Measurements from ENCODE around the gene HAPLN3.

HAPLN3 gene

GRCh38 chr15:88873786-88874185 lies 21.6 kb downstream of the HAPLN3 start:
- H3K9me3 Mint-ChIP-seq: no peaks in the 10 kb centered on the region
- no peak for DNase-seq (ENCODE audit: low spot score)
- H3K27ac Mint-ChIP-seq: no peak overlapping the region
- H3K27me3 Mint-ChIP-seq (ENCODE audit: low read depth): no peaks in the 10 kb centered on the region
- no peak overlapping the region for H3K4me3 Mint-ChIP-seq
- peaks cover 10% of the 10 kb centered on the region for H3K36me3 Mint-ChIP-seq (ENCODE audit: low read depth)
- no peaks in the 10 kb centered on the region for H3K4me1 Mint-ChIP-seq (ENCODE audit: low read depth)

- Mint-ChIP-seq H3K4me3 (no peak overlapping the region), H3K4me1 (ENCODE audit: low read depth) (no peaks in the 10 kb centered on the region), H3K27me3 (ENCODE audit: low read depth) (no peaks in the 10 kb centered on the region), H3K36me3 (ENCODE audit: low read depth) (peaks cover 10% of the 10 kb centered on the region), H3K9me3 (no peaks in the 10 kb centered on the region), H3K27ac (no peak overlapping the region)
- no peak for DNase-seq (ENCODE audit: low spot score)
Observed at GRCh38 chr15:88872706-88873105, 22.6 kb downstream of the HAPLN3 start.

- H3K27me3 Mint-ChIP-seq (ENCODE audit: low read depth): no peaks in the 10 kb centered on the region
- H3K27ac Mint-ChIP-seq: no peak overlapping the region
- DNase-seq (ENCODE audit: low spot score): no peak
- H3K4me3 Mint-ChIP-seq: no peak overlapping the region
- H3K36me3 Mint-ChIP-seq (ENCODE audit: low read depth): peaks cover 10% of the 10 kb centered on the region
- H3K9me3 Mint-ChIP-seq: no peaks in the 10 kb centered on the region
- H3K4me1 Mint-ChIP-seq (ENCODE audit: low read depth): no peaks in the 10 kb centered on the region
Observed at GRCh38 chr15:88872106-88872505, 23.2 kb downstream of the HAPLN3 start.

DNA sequence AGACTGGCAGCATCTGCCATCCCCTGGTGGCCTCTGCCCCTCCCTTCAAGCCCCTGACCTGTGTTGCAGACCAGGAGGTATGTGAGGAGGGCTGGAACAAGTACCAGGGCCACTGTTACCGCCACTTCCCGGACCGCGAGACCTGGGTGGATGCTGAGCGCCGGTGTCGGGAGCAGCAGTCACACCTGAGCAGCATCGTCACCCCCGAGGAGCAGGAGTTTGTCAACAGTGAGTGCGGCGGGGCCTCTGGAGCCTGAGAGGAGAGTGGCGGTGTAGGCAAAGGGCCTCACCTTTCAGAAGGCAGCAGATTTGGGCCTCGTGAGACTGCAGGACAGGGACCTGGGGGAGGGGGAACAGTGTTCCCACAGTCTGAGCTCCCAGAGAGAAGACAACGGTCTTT lies 24.0 kb downstream of the HAPLN3 start:
- Mint-ChIP-seq H3K36me3 (ENCODE audit: low read depth) (peaks cover 7% of the 10 kb centered on the region), H3K27ac (no peak overlapping the region), H3K9me3 (no peaks in the 10 kb centered on the region), H3K27me3 (ENCODE audit: low read depth) (no peaks in the 10 kb centered on the region), H3K4me1 (ENCODE audit: low read depth) (no peaks in the 10 kb centered on the region), H3K4me3 (no peak overlapping the region)
- DNase-seq (ENCODE audit: low spot score): no peak

- Mint-ChIP-seq H3K4me1 (ENCODE audit: low read depth) (no peaks in the 10 kb centered on the region), H3K27me3 (ENCODE audit: low read depth) (no peaks in the 10 kb centered on the region), H3K36me3 (ENCODE audit: low read depth) (no peaks in the 10 kb centered on the region), H3K4me3 (no peak overlapping the region), H3K27ac (no peak overlapping the region), H3K9me3 (no peaks in the 10 kb centered on the region)
- no peak for DNase-seq (ENCODE audit: low spot score)
Observed at GRCh38 chr15:88866295-88866881, 29.0 kb downstream of the HAPLN3 start.

- Mint-ChIP-seq H3K27ac (no peak overlapping the region), H3K9me3 (no peaks in the 10 kb centered on the region), H3K4me1 (ENCODE audit: low read depth) (no peaks in the 10 kb centered on the region), H3K27me3 (ENCODE audit: low read depth) (no peaks in the 10 kb centered on the region), H3K36me3 (ENCODE audit: low read depth) (no peaks in the 10 kb centered on the region), H3K4me3 (no peak overlapping the region)
- no peak for DNase-seq (ENCODE audit: low spot score)
Observed at GRCh38 chr15:88865498-88866099, 29.7 kb downstream of the HAPLN3 start.

DNA sequence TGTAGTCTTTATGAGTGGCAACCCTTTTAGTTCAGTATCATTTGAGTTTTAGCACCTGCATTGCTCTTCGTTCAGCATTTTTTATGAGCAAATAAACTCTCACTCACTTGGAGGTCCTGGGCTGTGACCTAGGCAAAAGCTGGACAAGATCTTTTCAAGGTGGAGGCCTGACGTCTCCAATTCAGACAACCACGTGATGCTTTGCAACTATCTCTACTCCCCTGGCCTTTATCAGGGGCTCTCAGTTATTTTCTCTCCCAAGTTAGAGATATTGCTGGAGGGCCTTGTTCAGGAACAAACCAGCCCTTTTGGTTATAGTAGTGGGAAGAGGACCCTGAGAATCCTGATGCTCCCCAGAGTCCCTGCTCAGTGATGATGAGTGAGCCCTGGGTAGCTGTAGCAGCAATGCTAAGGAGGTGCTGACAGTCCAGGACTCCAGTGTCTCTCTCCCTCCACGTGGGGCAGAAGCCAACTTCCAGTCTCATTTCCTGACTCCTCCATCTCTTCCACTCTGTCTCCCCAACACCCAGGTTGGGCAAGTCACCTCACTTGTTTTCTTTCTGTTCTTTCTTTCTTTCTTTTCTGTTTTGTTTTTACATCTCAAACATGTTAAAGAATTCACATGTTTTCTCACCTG lies 30.4 kb downstream of the HAPLN3 start:
- no peaks in the 10 kb centered on the region for H3K27me3 Mint-ChIP-seq (ENCODE audit: low read depth)
- no peak overlapping the region for H3K27ac Mint-ChIP-seq
- no peak for DNase-seq (ENCODE audit: low spot score)
- no peak overlapping the region for H3K4me3 Mint-ChIP-seq
- H3K9me3 Mint-ChIP-seq: no peaks in the 10 kb centered on the region
- H3K4me1 Mint-ChIP-seq (ENCODE audit: low read depth): no peaks in the 10 kb centered on the region
- H3K36me3 Mint-ChIP-seq (ENCODE audit: low read depth): no peaks in the 10 kb centered on the region

DNA sequence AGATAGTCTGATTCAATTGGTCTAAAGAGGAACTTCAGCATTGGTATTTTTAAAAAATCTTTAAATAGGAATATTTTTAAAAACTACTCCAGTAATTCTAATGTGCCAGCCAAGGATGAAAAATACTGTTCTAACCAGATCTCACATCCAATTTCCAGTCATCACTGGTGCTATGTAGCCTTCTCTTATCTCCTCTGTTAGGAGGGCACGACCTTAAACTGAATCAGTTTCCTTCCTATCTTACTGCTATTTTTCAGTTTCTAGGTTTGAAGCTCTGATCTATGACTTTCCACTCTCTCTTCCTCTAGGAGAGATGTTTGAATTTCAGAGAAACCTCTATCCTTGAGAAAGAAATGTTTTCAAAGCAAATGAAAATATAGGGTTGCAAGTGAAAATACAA lies 31.9 kb downstream of the HAPLN3 start:
- Mint-ChIP-seq H3K27me3 (ENCODE audit: low read depth) (no peaks in the 10 kb centered on the region), H3K4me3 (no peak overlapping the region), H3K36me3 (ENCODE audit: low read depth) (no peaks in the 10 kb centered on the region)

GRCh38 chr15:88860212-88860611 lies 35.1 kb downstream of the HAPLN3 start:
- H3K36me3 Mint-ChIP-seq (ENCODE audit: low read depth): no peaks in the 10 kb centered on the region
- no peaks in the 10 kb centered on the region for H3K4me1 Mint-ChIP-seq (ENCODE audit: low read depth)

More for the DNA sequence above, 31.9 kb downstream of the HAPLN3 start:
- Mint-ChIP-seq H3K9me3 (no peaks in the 10 kb centered on the region), H3K27ac (no peak overlapping the region), H3K4me1 (ENCODE audit: low read depth) (no peaks in the 10 kb centered on the region)
- no peak for DNase-seq (ENCODE audit: low spot score)

GRCh38 chr15:88859550-88859949 lies 35.8 kb downstream of the HAPLN3 start:
- Mint-ChIP-seq H3K9me3 (peaks cover 3% of the 10 kb centered on the region), H3K4me1 (ENCODE audit: low read depth) (no peaks in the 10 kb centered on the region), H3K36me3 (ENCODE audit: low read depth) (no peaks in the 10 kb centered on the region), H3K27ac (no peak overlapping the region), H3K4me3 (no peak overlapping the region), H3K27me3 (ENCODE audit: low read depth) (no peaks in the 10 kb centered on the region)
- DNase-seq (ENCODE audit: low spot score): no peak

More at GRCh38 chr15:88860212-88860611, 35.1 kb downstream of the HAPLN3 start:
- no peaks in the 10 kb centered on the region for H3K9me3 Mint-ChIP-seq
- no peaks in the 10 kb centered on the region for H3K27me3 Mint-ChIP-seq (ENCODE audit: low read depth)
- DNase-seq (ENCODE audit: low spot score): no peak
- no peak overlapping the region for H3K27ac Mint-ChIP-seq
- no peak overlapping the region for H3K4me3 Mint-ChIP-seq

DNA sequence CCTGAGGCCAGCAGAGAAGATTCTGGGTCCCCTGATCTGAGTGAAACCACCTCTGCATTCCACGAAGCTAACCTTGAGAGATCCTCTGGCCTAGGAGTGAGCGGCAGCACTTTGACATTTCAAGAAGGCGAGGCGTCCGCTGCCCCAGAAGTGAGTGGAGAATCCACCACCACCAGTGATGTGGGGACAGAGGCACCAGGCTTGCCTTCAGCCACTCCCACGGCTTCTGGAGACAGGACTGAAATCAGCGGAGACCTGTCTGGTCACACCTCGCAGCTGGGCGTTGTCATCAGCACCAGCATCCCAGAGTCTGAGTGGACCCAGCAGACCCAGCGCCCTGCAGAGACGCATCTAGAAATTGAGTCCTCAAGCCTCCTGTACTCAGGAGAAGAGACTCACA lies 36.4 kb downstream of the HAPLN3 start:
- Mint-ChIP-seq H3K27ac (no peak overlapping the region), H3K4me3 (no peak overlapping the region), H3K9me3 (peaks cover 9% of the 10 kb centered on the region), H3K27me3 (ENCODE audit: low read depth) (no peaks in the 10 kb centered on the region), H3K36me3 (ENCODE audit: low read depth) (no peaks in the 10 kb centered on the region), H3K4me1 (ENCODE audit: low read depth) (no peaks in the 10 kb centered on the region)
- DNase-seq (ENCODE audit: low spot score): no peak

GRCh38 chr15:88852476-88852875 lies 42.9 kb downstream of the HAPLN3 start:
- no peak overlapping the region for H3K27ac Mint-ChIP-seq
- H3K4me1 Mint-ChIP-seq (ENCODE audit: low read depth): no peaks in the 10 kb centered on the region
- no peaks in the 10 kb centered on the region for H3K36me3 Mint-ChIP-seq (ENCODE audit: low read depth)
- no peak overlapping the region for H3K4me3 Mint-ChIP-seq
- H3K27me3 Mint-ChIP-seq (ENCODE audit: low read depth): no peaks in the 10 kb centered on the region
- no peak for DNase-seq (ENCODE audit: low spot score)
- H3K9me3 Mint-ChIP-seq: peaks cover 12% of the 10 kb centered on the region

GRCh38 chr15:88849376-88850072 lies 45.8 kb downstream of the HAPLN3 start:
- Mint-ChIP-seq H3K4me1 (ENCODE audit: low read depth) (no peaks in the 10 kb centered on the region), H3K9me3 (peaks cover 9% of the 10 kb centered on the region), H3K27me3 (ENCODE audit: low read depth) (no peaks in the 10 kb centered on the region), H3K36me3 (ENCODE audit: low read depth) (no peaks in the 10 kb centered on the region), H3K27ac (no peak overlapping the region), H3K4me3 (no peak overlapping the region)
- DNase-seq (ENCODE audit: low spot score): no peak

DNA sequence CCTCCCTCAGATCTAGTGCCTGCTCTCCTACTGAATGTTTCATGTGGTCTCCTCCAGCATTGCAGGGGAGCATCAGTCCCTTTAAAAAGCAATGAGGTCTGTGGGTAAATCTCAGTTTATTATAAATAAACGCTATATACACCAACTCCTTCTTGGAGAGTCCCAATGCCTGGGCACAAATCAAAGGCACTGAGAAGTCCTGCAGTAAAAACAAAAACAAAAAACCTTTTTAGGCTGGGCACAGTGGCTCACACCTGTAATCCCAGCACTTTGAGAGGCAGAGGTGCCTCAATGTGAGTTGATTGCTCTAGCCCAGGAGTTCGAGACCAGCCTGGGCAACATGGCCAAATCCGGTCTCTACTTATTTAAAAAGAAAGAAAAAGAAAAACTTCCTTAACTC lies 47.1 kb downstream of the HAPLN3 start:
- no peak for DNase-seq (ENCODE audit: low spot score)
- no peak overlapping the region for H3K4me3 Mint-ChIP-seq
- no peak overlapping the region for H3K27ac Mint-ChIP-seq

More for the DNA sequence above, 47.1 kb downstream of the HAPLN3 start:
- Mint-ChIP-seq H3K27me3 (ENCODE audit: low read depth) (no peaks in the 10 kb centered on the region), H3K9me3 (no peaks in the 10 kb centered on the region), H3K36me3 (ENCODE audit: low read depth) (no peaks in the 10 kb centered on the region), H3K4me1 (ENCODE audit: low read depth) (no peaks in the 10 kb centered on the region)
